HG03439 (cell line): ENCODE results near the gene PEA15.

Experiments used
- ATAC-seq: cut with Tn5 transposase; IDR thresholded peaks from one replicate; pipeline ENCODE4 v1.9.1; 2021; ENCODE audit warnings: mild to moderate bottlenecking, moderate library complexity; ENCODE audit not compliant: unreplicated experiment

The PEA15 gene

GRCh38 chr1:160207771-160208556 is 2.8 kb downstream of the PEA15 start:
- no peak for ATAC-seq

- ATAC-seq = no peak
These were observed 3.6 kb downstream of the PEA15 start for GRCh38 chr1:160208557-160209320.

GRCh38 chr1:160209321-160210046 is 4.3 kb downstream of the PEA15 start:
- no peak for ATAC-seq

- no peak for ATAC-seq
These were observed 5.4 kb downstream of the PEA15 start for GRCh38 chr1:160210561-160210960.

- no peak for ATAC-seq
These were observed 6.0 kb downstream of the PEA15 start for GRCh38 chr1:160211046-160211790.

GRCh38 chr1:160214481-160215140 is 9.4 kb downstream of the PEA15 start:
- ATAC-seq = no peak

GRCh38 chr1:160216301-160216700 is 11.1 kb downstream of the PEA15 start:
- no peak for ATAC-seq

- ATAC-seq = no peak
These were observed 12.4 kb downstream of the PEA15 start for GRCh38 chr1:160217481-160218051.

GRCh38 chr1:160219062-160219929 is 14.1 kb downstream of the PEA15 start:
- no peak for ATAC-seq

- ATAC-seq = no peak
These were observed 15.1 kb downstream of the PEA15 start for GRCh38 chr1:160220301-160220700.

- ATAC-seq = no peak
These were observed 15.9 kb downstream of the PEA15 start for GRCh38 chr1:160221089-160221488.

- ATAC-seq = no peak
These were observed 17.4 kb downstream of the PEA15 start for GRCh38 chr1:160222546-160222945.

GRCh38 chr1:160224606-160225005 is 19.4 kb downstream of the PEA15 start:
- ATAC-seq = no peak

- no peak for ATAC-seq
These were observed 20.2 kb downstream of the PEA15 start for GRCh38 chr1:160225345-160225744.

GRCh38 chr1:160226623-160227022 is 21.4 kb downstream of the PEA15 start:
- no peak for ATAC-seq

GRCh38 chr1:160227034-160227433 is 21.9 kb downstream of the PEA15 start:
- no peak for ATAC-seq

- no peak for ATAC-seq
These were observed 22.4 kb downstream of the PEA15 start for GRCh38 chr1:160227561-160227960.

GRCh38 chr1:160228431-160228830 is 23.2 kb downstream of the PEA15 start:
- ATAC-seq = no peak

- no peak for ATAC-seq
These were observed 27.7 kb downstream of the PEA15 start for GRCh38 chr1:160232911-160233310.
